Stimulated activated CD4-positive, alpha-beta T cell treated with anti-CD3 and anti-CD28 coated beads, Interleukin-1b, Interleukin-23, amount 100 ng/mL, for 48 hours (primary cell): ENCODE results near the gene KIF5C.

Experiments used
- DNase-seq: peaks from one replicate; pipeline ENCODE4 v3.0.0-alpha.2; 2020

KIF5C gene

DNA sequence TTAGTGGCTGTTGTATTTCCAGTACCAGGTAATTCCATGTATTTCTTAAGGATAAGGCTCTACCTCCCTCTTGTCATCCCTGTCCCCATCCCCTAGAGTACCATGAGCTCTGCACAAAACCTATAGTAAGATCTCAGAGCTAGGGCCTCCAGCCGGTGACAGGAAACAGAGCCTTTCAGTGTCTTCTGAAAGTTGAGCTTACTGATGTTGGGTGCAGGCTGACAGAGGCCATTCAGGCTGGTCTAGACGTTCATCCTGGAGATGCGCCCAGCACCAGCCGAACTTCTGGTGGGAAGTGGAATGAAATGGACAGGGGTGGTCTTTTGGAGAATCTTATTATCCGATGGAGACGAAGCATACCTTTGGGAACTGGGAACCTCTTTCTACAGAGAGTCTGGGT lies 146.7 kb downstream of the KIF5C start:
- DNase-seq = no peak

- no peak for DNase-seq
Observed at GRCh38 chr2:149023091-149023490, 148.1 kb downstream of the KIF5C start.

DNA sequence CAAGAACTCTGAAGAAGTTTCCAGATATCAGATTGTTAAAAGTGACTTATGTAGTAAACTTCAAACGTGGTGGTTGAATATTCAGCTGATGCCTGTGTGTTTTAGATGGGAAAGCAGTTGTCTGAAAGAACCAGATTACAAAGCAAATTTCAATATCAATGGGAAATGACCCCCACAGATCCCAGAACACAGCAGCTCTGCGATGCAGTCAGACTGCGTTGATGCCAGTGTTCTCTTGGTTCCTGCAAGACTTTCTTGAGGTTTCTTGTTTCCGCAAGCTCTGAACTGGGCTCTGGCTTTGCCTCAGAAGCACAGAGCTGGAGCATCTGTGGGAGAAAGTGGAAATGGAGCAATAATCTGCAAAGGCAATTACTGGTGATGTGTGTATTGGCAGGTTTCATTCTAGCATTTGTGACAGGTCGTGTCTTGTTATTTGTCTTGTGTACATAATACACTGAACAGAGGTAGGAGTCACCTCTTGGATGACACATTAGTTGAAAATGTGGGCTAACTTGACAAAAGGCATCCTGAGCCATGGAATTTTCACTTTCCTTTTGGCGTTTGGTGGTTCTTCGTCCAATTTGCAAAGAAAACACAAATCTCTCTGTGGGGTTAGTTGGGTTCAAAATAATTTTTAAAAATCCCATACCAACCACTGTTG lies 152.7 kb downstream of the KIF5C start:
- no peak for DNase-seq

- no peak for DNase-seq
Observed at GRCh38 chr2:149028377-149028776, 153.3 kb downstream of the KIF5C start.

DNA sequence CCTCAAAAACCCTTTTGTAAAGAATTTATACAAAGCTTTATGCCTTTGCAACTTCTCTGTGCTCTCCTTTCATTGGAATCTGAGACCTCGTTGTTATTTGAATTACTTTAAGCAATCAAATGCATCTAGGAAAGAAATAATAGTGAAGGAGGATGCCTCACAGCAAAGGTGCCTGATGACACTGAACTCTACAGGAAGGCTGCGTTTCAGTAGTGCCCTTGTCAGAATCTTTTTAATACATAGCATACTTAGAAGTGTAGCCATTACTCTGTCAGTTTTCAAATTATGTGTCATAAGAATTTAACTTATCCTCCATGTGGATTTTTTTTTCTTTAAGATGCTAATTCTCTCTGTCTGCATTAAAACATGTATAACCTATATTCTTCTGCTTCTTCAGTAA lies 153.9 kb downstream of the KIF5C start:
- DNase-seq = no peak

GRCh38 chr2:149029307-149029965 lies 154.4 kb downstream of the KIF5C start:
- DNase-seq = no peak

DNA sequence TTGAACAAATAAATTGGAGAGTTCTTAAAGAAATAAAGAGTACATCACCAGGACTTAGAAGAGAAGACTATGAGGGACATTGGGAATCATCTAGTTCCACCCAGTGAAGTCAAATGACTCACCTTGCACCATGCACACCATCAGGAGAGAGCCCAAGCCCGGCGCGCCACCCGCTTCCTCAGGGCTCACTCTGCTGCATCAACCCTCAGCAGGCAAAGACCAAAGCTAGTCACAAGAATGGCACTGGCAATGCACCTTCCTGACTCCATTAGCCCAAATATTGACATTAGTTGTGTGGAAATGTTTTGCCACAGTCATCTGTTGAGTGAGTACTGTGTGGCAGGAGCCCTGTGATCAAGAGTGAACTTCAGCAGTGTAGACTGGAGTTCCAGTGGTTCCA lies 156.4 kb downstream of the KIF5C start:
- DNase-seq = no peak

DNA sequence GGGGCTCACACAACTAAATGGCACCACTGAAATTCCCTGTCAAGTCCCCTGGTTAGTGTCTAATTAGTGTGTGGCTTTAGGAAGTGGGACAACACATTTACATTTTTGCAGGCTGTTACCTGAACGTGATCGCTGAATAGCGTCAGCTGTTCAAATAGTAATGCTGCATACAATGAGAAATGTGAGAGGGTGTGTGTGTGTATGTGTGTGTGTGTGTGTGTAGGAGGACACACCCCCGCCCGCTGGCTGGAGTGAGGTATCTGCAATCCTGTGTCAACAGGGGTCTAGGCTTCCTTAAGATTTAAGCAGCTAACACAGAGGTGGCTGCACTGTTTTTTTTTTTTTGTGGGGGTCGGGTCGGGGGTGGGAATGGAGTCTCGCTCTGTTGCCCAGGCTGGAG lies 158.7 kb downstream of the KIF5C start:
- DNase-seq = no peak

DNA sequence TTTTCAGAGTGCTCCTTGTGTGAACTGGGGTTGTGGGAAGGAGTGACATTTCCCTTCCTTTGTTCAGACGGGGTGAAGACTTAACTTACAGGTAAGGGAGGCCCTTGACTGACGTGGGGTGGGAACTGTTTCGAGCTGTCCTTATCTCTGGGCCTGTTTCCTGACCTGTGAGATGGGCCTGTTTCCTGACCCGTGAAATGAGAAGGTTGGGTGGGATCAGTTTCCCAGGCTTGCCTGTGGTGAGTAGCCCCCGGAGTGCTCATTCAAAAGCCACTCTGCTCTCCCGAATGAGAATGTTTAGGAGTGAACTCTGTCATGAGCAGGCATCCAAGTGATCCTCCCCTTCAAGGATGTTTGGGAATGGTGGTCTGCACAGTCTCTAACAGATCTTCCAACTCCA lies 159.4 kb downstream of the KIF5C start:
- no peak for DNase-seq

DNA sequence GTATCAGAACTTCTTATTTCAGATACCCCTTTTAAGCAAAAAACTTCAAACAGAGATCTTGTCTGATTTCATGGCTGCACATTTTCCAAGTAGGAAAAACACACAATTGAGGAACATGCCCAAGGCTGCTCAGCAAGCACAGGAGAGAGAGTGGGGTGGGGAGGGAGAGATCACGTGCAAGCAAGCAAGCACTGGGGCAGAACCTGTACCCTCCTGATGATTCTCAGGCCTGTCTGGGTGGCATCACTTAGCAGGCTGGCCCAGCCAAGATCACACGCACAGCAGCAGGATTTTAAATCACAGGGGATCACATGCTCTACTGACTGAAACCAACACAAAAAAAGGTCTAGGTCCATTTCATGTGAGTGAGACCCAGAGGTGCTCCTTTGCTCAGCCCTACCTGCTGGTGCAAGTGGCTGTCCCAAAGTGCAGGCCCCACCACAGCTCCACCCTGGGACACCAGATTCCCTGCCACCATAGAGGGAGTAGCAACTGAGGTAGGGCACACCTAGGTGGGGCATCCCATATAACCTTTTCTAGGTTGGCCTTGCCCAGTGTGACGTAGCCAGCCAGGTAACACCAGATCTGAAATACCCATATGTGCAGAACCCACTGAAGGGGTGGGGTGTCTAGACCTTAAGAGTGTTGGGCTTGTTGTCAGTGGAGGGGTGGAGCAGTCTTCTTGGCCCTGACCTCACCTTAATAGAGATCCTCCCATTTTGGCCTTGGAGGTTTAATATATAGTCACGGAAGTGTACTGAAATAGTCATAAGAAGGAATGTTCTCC lies 161.7 kb downstream of the KIF5C start:
- no peak for DNase-seq

- no peak for DNase-seq
Observed at GRCh38 chr2:149037851-149038250, 162.8 kb downstream of the KIF5C start.

DNA sequence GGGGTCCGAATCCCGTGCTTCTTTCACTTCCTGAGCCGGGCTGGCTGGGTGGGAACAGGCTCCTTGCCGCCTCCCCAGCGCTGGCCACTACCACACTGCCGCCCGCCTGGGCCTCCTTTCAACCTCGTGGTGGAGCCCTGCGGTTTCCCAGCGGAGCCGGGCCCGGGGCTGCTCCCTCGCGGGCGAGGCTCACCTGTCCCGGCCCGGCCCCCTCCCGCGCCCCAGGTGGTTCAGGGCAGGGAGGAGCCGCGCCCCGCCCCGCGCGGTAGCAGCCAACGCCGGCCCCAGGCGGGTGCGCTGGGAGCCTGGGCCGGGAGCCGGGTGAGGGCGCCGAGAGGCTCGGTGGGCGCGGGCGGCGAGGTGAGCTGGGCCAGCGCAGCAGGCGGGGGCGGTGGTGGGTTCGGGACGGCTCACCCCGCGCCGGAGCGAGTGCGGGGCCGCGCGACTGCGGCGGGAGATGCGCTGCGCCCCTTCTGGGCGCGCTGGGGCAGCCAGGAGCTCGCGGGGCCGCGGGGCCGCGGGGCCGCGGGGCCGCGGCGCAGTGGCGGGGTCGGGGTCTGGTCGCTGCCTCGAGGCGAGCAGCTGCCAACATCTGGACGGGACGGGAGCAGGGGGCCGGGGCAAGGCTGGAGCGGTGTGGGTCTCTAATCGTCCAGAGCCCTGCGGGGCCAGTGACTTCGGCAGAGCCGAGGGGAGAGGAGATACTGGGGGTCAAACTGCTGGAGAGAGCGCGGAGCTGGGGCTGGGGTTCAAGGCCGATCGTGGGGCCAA lies 163.6 kb downstream of the KIF5C start, which contains the start of gene LYPD6B:
TSS of gene LYPD6B (plus strand) at position 258 of the 771 bp plus-strand sequence. CDS start 92,250 bp downstream, outside the sequence.
- DNase-seq = no peak

DNA sequence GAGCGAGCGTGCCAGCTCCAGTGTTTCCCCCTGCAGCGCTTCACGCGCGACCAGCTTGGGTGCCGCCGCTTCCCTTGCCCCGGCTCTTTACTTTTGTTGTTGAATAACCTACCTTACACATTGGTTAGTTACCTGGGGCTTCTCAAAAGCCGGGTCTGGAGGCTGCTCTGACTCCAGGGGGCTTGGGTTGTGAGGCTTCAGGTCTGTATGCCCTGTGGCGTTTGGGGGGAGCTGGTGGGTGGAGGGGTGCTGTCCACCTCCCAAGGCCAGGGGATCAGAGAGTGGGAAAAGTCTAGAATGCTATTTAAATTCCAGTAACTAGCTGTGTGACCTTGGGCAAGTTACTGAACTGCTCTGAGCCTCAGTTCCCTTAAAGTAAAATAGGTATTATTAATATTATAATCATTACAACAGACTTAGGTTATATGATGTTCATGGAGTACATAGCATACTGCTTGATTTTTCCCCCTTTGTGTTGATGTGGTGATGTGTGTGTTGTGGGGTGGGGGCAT lies 164.2 kb downstream of the KIF5C start:
- no peak for DNase-seq

DNA sequence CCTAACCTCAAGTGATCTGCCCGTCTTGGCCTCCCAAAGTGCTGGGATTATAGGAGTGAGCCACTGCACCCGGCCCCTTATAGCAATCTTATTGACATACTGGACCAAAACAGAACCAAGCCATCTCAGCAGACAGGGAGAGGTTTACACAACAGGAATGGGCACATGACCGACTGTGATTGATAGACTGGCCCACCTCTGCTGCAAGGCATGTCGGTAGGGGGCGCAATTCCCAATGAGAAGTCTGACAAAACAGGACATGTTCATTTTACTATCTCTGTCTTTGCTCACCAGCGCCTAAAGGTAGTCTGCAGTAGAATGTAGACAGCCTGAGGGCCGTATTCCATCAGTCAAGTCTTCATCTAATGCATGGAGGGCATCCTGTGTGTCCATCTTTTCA lies 165.4 kb downstream of the KIF5C start:
- DNase-seq = peak; percentile 46

DNA sequence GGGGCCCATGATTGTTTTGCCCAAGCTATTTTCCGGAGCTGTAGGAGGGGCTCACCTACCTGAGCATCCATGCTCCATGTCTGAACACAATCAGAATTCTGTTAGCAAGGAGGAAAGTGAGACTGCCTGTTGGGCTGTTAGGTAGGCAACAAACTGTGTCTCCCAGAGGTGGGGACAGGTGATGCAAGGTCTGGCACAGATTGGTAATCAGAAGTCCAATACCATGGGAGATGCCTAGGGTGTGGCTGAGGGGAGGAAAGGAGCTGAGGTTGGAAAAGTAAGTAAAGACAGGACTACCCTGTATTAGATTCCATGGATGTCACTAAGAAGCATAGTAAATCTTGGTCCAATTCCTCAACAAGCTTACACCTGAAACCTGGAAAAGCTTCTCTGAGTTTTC lies 166.5 kb downstream of the KIF5C start:
- DNase-seq = no peak

DNA sequence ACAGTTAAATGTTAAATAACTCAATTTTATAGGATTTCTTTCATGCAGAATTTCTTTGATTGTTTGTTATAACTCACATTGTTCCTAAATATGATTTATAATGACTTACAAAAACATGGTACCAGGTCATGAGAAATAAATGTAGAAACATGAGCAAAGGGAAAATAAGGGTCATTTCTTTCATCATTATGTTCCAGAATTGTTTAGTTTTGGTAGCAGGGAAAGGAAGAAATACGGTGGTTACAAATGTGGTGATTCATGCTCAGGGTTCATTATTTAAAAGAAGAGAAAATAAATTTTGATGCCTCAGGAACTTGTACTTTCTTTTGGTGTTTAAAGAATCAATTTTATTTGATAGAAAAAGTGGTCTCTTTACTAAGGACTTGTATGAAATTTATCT lies 167.9 kb downstream of the KIF5C start:
- DNase-seq = no peak

DNA sequence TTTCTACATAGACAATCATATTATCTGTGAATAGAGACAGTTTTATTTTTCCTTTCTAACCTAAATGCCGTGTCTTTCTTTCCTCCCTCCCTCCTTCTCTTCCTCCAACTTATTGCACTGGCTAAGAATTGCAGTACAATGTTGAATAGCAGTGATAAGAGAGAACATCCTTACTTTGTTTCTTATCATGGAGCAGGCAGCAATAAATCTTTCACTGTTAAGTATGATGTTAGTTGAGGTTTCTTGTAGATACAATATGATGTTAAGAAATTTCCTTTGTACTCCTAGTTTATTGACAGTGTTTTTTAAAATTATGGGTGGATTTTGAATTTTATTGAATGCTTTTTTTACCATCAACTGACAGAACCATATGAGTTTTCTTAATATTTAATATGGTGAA lies 169.5 kb downstream of the KIF5C start:
- DNase-seq = no peak

- no peak for DNase-seq
Observed at GRCh38 chr2:149047118-149047517, 172.1 kb downstream of the KIF5C start.

DNA sequence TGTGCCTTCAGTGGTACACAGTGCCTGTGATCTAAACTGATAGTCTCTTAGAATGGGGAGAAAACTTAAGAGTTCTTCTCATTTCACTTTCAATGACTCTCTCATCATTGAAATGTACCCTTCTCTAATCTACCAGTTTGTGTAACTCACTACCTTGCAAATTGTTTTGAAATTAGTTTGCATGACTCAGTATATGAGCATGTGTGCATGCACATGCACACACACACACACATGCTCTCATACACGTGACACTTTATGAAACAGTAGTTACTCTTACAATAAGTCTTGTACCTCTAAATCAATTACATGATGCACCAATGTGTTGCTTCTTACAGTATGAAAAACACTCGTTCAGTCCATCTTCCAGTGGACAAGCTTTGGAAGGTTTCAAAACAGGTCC lies 174.1 kb downstream of the KIF5C start:
- DNase-seq = no peak

- no peak for DNase-seq
Observed at GRCh38 chr2:149050188-149050587, 175.2 kb downstream of the KIF5C start.

DNA sequence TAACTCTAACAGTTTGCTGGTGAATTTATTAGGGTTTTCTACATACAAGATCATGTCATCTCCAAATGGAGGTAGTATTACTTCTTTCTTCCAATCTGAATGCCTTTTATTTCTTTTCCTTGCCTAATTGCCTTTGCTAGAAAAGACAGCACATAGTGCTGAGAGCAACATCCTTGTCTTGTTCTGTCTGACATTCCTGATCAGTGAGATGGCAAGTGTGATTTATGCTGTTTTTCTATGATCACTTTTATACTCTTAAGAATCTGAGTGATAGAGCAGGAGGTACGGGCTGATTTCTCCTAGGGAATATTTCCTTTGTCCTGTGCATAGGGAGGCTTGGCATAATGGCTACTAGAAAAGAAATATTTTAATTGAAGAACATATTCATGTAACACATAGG lies 180.7 kb downstream of the KIF5C start:
- DNase-seq = no peak

- no peak for DNase-seq
Observed at GRCh38 chr2:149056541-149057255, 181.7 kb downstream of the KIF5C start.
